WTC11 (cell line): ENCODE data around the gene ZBTB43. TPM values are rescaled to one million over a fixed set of nuclear protein-coding genes. Genes with fewer than 3 reads are reported as not detected.

Experiments used
- ATAC-seq: fragments of 200-7000 bp; cut with Tn5 transposase; 2 replicates; pipeline ENCODE4 v1.10.0; 2021; ENCODE audit warnings: mild to moderate bottlenecking, moderate library complexity
- CTCF ChIA-PET: fragments of 300-600 bp; sonication (Branson Sonifier 250); formaldehyde crosslinking; loops from one replicate; lab custom pipeline; 2021; ENCODE audit warnings: antibody characterized with exemption; lab: Charles Lee
- POLR2A ChIA-PET: fragments of 350-600 bp; sonication (Branson Sonifier 250); formaldehyde crosslinking; loops from one replicate; lab custom pipeline; 2021; ENCODE audit warnings: antibody characterized with exemption; lab: Charles Lee
- DNase-seq: peaks from one replicate; pipeline ENCODE4 v3.0.0; 2021; ENCODE audit warnings: low spot score
- H3K27ac Mint-ChIP-seq: 2 replicates; pipeline ENCODE4 v1.8.0; 2021; ENCODE audit warnings: mixed read lengths
- H3K27me3 Mint-ChIP-seq: 2 replicates; pipeline ENCODE4 v1.8.0; 2021; ENCODE audit warnings: low read depth, mild to moderate bottlenecking, moderate library complexity, mixed read lengths
- H3K36me3 Mint-ChIP-seq: 2 replicates; pipeline ENCODE4 v1.8.0; 2021; ENCODE audit warnings: mixed read lengths
- H3K4me1 Mint-ChIP-seq: 2 replicates; pipeline ENCODE4 v1.8.0; 2022; ENCODE audit warnings: mixed read lengths
- H3K4me3 Mint-ChIP-seq: 2 replicates; pipeline ENCODE4 v1.8.0; 2021; ENCODE audit warnings: mild to moderate bottlenecking, moderate library complexity, mixed read lengths
- H3K9me3 Mint-ChIP-seq: 2 replicates; pipeline ENCODE4 v1.8.0; 2021; ENCODE audit warnings: mixed read lengths
- ARID4B ChIP-seq: sonication (generic); formaldehyde crosslinking; IDR thresholded peaks from 2 replicates; pipeline ENCODE4 v1.8.0; 2023; ENCODE audit warnings: missing genetic modification reagents, mild to moderate bottlenecking, borderline replicate concordance
- MXD4 ChIP-seq: fragments of 250-450 bp; sonication (Bioruptor Pico); IDR thresholded peaks from 2 replicates; pipeline ENCODE4 v1.8.0; 2021; ENCODE audit warnings: mild to moderate bottlenecking, moderate library complexity, borderline replicate concordance
- NFYB ChIP-seq: sonication (generic); formaldehyde crosslinking; conservative IDR thresholded peaks from 2 replicates; pipeline ENCODE4 v1.8.0; 2022; ENCODE audit warnings: low read depth, missing genetic modification reagents
- USF2 ChIP-seq: sonication (generic); formaldehyde crosslinking; IDR thresholded peaks from 2 replicates; pipeline ENCODE4 v1.8.1; 2023; ENCODE audit warnings: mild to moderate bottlenecking, missing genetic modification reagents, moderate library complexity
- total RNA-seq: library from RNA; stranded (reverse); gene quantifications from 3 replicates; pipeline ENCODE4 v1.2.3, GENCODE V29; 2021
- TF ChIP-seq, protein P1 (sequence below): fragments of 250-450 bp; sonication (Bioruptor Pico); IDR thresholded peaks from 2 replicates; pipeline ENCODE4 v1.9.0; 2021; ENCODE audit warnings: mild to moderate bottlenecking, borderline replicate concordance
- TF ChIP-seq, protein P2 (sequence below): sonication (generic); formaldehyde crosslinking; IDR thresholded peaks from 2 replicates; pipeline ENCODE4 v1.8.0; 2022; ENCODE audit warnings: mild to moderate bottlenecking, missing genetic modification reagents
- TF ChIP-seq, protein P3 (sequence below): fragments of 200-600 bp; IDR thresholded peaks from 2 replicates; pipeline ENCODE4 v1.8.0; 2022; ENCODE audit warnings: antibody characterized with exemption

Gene ZBTB43
- total RNA-seq, 1 experiment from 2014 or later = 23.8 TPM

DNA sequence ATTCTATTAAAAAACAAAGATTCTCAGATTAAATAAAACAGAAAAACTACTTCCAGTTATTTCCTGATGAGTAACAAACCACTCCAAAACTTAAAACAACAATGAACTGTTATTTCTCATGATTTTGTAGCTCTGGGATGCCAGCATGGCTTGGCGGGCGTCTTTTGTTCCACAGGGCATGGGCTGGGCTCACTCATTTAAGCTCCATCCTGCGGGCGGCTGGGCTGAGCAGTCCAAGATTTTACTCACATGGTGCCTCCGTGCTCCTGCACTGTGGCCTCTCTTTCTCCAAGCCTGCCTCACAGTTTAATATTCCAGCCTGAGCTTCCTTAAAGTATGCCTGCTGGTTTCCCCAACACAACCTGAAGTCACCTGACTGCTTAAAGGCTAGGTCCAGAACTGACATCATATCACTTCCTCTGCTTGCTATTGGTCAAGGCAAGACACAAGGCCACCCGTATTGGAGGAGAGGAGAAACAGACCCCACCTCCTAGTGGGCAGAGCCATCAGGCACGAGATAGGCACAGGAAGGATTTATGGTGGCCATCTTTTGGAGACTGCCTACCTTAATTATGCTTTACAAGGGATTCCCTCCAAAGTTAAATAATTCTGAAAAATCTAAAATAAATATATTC, 41.6 kb upstream of the ZBTB43 start:
- Mint-ChIP-seq H3K9me3 (0 out of 2 replicates have a peak, but pooled peaks cover 7% of the 10 kb centered on the region), H3K4me1 (no peaks in the 10 kb centered on the region), H3K4me3 (no peak overlapping the region), H3K27ac (no peak overlapping the region), H3K36me3 (no peaks in the 10 kb centered on the region), H3K27me3 (peaks cover 6% of the 10 kb centered on the region; the same call in 1 of the 2 replicates)
- TF ChIP-seq USF2 (CRISPR knock-in tag) (peak; percentile 70), MXD4 (CRISPR knock-in tag) (no peak), NFYB (peak; percentile 60)
- TF ChIP-seq, protein P1, sequence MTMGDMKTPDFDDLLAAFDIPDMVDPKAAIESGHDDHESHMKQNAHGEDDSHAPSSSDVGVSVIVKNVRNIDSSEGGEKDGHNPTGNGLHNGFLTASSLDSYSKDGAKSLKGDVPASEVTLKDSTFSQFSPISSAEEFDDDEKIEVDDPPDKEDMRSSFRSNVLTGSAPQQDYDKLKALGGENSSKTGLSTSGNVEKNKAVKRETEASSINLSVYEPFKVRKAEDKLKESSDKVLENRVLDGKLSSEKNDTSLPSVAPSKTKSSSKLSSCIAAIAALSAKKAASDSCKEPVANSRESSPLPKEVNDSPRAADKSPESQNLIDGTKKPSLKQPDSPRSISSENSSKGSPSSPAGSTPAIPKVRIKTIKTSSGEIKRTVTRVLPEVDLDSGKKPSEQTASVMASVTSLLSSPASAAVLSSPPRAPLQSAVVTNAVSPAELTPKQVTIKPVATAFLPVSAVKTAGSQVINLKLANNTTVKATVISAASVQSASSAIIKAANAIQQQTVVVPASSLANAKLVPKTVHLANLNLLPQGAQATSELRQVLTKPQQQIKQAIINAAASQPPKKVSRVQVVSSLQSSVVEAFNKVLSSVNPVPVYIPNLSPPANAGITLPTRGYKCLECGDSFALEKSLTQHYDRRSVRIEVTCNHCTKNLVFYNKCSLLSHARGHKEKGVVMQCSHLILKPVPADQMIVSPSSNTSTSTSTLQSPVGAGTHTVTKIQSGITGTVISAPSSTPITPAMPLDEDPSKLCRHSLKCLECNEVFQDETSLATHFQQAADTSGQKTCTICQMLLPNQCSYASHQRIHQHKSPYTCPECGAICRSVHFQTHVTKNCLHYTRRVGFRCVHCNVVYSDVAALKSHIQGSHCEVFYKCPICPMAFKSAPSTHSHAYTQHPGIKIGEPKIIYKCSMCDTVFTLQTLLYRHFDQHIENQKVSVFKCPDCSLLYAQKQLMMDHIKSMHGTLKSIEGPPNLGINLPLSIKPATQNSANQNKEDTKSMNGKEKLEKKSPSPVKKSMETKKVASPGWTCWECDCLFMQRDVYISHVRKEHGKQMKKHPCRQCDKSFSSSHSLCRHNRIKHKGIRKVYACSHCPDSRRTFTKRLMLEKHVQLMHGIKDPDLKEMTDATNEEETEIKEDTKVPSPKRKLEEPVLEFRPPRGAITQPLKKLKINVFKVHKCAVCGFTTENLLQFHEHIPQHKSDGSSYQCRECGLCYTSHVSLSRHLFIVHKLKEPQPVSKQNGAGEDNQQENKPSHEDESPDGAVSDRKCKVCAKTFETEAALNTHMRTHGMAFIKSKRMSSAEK (CRISPR knock-in tag) = no peak
- TF ChIP-seq, protein P2, sequence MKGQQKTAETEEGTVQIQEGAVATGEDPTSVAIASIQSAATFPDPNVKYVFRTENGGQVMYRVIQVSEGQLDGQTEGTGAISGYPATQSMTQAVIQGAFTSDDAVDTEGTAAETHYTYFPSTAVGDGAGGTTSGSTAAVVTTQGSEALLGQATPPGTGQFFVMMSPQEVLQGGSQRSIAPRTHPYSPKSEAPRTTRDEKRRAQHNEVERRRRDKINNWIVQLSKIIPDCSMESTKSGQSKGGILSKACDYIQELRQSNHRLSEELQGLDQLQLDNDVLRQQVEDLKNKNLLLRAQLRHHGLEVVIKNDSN (CRISPR knock-in tag) = 0 out of 2 replicates have a peak, but pooled peaks have one; percentile 31
- ATAC-seq (peak; percentile 90), DNase-seq (no peak)
- CTCF ChIA-PET = interaction anchor here (1.1 to 6.3 kb wide), 4 partner anchors 10 to 208 kb away, joined by 4 to 40 read pairs (median 8); no protein-coding TSS in a partner anchor
- POLR2A ChIA-PET = no interaction called here

- peaks cover 6% of the 10 kb centered on the region; the same call in 1 of the 2 replicates for H3K9me3 Mint-ChIP-seq
- ChIA-PET CTCF (interaction anchor here (0.6 to 2.8 kb wide), 38 partner anchors 8 to 1219 kb away, joined by 3 to 90 read pairs (median 4); partner anchors contain the start of gene ZBTB43), POLR2A (interaction anchor here (0.6 kb wide), 1 partner anchor 16 kb away, joined by 3 read pairs; no protein-coding TSS in a partner anchor)
- DNase-seq (peak; percentile 66), ATAC-seq (peak; percentile 78)
- peaks cover 13% of the 10 kb centered on the region for H3K27me3 Mint-ChIP-seq
- no peak overlapping the region for H3K27ac Mint-ChIP-seq
- H3K4me3 Mint-ChIP-seq = no peak overlapping the region
- no peak for TF ChIP-seq ARID4B (CRISPR knock-in tag)
- TF ChIP-seq, protein P3, sequence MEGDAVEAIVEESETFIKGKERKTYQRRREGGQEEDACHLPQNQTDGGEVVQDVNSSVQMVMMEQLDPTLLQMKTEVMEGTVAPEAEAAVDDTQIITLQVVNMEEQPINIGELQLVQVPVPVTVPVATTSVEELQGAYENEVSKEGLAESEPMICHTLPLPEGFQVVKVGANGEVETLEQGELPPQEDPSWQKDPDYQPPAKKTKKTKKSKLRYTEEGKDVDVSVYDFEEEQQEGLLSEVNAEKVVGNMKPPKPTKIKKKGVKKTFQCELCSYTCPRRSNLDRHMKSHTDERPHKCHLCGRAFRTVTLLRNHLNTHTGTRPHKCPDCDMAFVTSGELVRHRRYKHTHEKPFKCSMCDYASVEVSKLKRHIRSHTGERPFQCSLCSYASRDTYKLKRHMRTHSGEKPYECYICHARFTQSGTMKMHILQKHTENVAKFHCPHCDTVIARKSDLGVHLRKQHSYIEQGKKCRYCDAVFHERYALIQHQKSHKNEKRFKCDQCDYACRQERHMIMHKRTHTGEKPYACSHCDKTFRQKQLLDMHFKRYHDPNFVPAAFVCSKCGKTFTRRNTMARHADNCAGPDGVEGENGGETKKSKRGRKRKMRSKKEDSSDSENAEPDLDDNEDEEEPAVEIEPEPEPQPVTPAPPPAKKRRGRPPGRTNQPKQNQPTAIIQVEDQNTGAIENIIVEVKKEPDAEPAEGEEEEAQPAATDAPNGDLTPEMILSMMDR = peak; percentile 50
- H3K36me3 Mint-ChIP-seq = no peaks in the 10 kb centered on the region
- H3K4me1 Mint-ChIP-seq = no peaks in the 10 kb centered on the region
These were observed 31.7 kb upstream of the ZBTB43 start for GRCh38 chr9:126773004-126773607.
